Lung (tissue), 12 donors: ENCODE results near the gene ADCY5. TPM values are rescaled to one million over a fixed set of nuclear protein-coding genes. Genes with fewer than 3 reads are reported as not detected.

Experiments used
- ATAC-seq: fragments of 200-7000 bp; cut with Tn5 transposase; one replicate; pipeline ENCODE4 v1.9.1; 2020; ENCODE audit warnings: moderate number of reproducible peaks; ENCODE audit not compliant: insufficient read depth, low FRiP score
- DNase-seq, 3 donors: peaks; one replicate each; pipeline ENCODE4 v3.0.0-alpha.2; 2013 to 2017
- H3K27ac ChIP-seq, 2 donors: one replicate each; pipeline ENCODE4 v1.5.1; 2013; ENCODE audit warnings: mild to moderate bottlenecking in 2 of 2, moderate library complexity in 2 of 2, control low read depth in 1 of 2, inconsistent platforms in 1 of 2, low read depth in 1 of 2, low read length in 1 of 2
- H3K27me3 ChIP-seq, 3 donors: one replicate each; pipeline ENCODE4 v1.5.1; 2013; ENCODE audit warnings: low read length in 2 of 3; ENCODE audit not compliant: control insufficient read depth in 3 of 3, insufficient read depth in 3 of 3
- H3K36me3 ChIP-seq, 4 donors: one replicate each; pipeline ENCODE4 v1.5.1; 2013; ENCODE audit warnings: low read length in 4 of 4, mild to moderate bottlenecking in 1 of 4, moderate library complexity in 1 of 4; ENCODE audit not compliant: control insufficient read depth in 4 of 4, insufficient read depth in 4 of 4
- H3K4me1 ChIP-seq, 5 donors: one replicate each; pipeline ENCODE4 v1.5.1; 2013; ENCODE audit warnings: low read length in 5 of 5, mild to moderate bottlenecking in 2 of 5, moderate library complexity in 1 of 5; ENCODE audit not compliant: control insufficient read depth in 5 of 5, insufficient read depth in 5 of 5
- H3K4me3 ChIP-seq: one replicate; pipeline ENCODE4 v1.5.1; 2013; ENCODE audit warnings: mild to moderate bottlenecking, control low read depth, moderate library complexity
- H3K9ac ChIP-seq, 2 donors: one replicate each; pipeline ENCODE4 v1.5.1; 2013; ENCODE audit warnings: low read length in 2 of 2, control low read depth in 1 of 2; ENCODE audit not compliant: insufficient read depth in 1 of 2
- H3K9me3 ChIP-seq, 4 donors: one replicate each; pipeline ENCODE4 v1.5.1; 2013; ENCODE audit warnings: low read length in 3 of 4, mild to moderate bottlenecking in 1 of 4, moderate library complexity in 1 of 4; ENCODE audit not compliant: control insufficient read depth in 4 of 4, insufficient read depth in 3 of 4
- CTCF ChIP-seq: IDR thresholded peaks from 2 replicates; pipeline ENCODE4 v1.5.1; 2012; ENCODE audit warnings: mild to moderate bottlenecking; ENCODE audit errors: control extremely low read depth, extremely low read depth
- WGBS, 2 donors: extraction: QIAGEN DNeasy Blood & Tissue Kit; methylation state at CpG; one replicate each; pipeline ENCODE4 v1.1.7; 2013; 5-methylcytosine and 5-hydroxymethylcytosine counted together
- polyA plus RNA-seq, 2 donors: library from polyadenylated mRNA; stranded (reverse); fragments of 200-250 nt; gene quantifications; one replicate each; pipeline ENCODE4 v1.2.1, GENCODE V29; 2013
- total RNA-seq, 2 donors: library from RNA; depleted of rRNA in 1 of 2; stranded (reverse); fragments of >200 nt in 1 of 2; gene quantifications; one replicate each; pipeline ENCODE4 v1.2.1, GENCODE V29; 2014 to 2021
- donor health status: control.
- donor health status: control.
- donor health status: Bipolar disorder and iron deficiency.
- donor health status: healthy.
- donor health status: DM: yes; HTN: yes; CAD: no.

The ADCY5 gene
- total and polyA plus RNA-seq, 4 donors = 1.2 to 8.4 (median 2.4) TPM

- WGBS, 2 donors = 71 to 91% methylated on average over 2 of the region's 2 CpGs
- DNase-seq (no peak), ATAC-seq (no peak)
- no peaks in the 10 kb centered on the region for H3K27me3 ChIP-seq
- H3K9ac ChIP-seq = no peak overlapping the region
- H3K36me3 ChIP-seq = peaks cover 4 to 13% (median 8%) of the 10 kb centered on the region in 4 donors
- no peak overlapping the region for H3K4me3 ChIP-seq
- TF ChIP-seq CTCF = no peak
- no peak overlapping the region for H3K27ac ChIP-seq
- H3K9me3 ChIP-seq = no peaks in the 10 kb centered on the region
- H3K4me1 ChIP-seq = peaks cover 0 to 4% (median 0%) of the 10 kb centered on the region in 5 donors
Measured at GRCh38 chr3:123267821-123268220, 181.1 kb downstream of the ADCY5 start.

GRCh38 chr3:123263941-123264340 is 184.9 kb downstream of the ADCY5 start:
- no peak for DNase-seq
- peaks cover 3 to 15% (median 6%) of the 10 kb centered on the region in 4 donors for H3K36me3 ChIP-seq
- no peak for TF ChIP-seq CTCF
- H3K4me1 ChIP-seq = no peaks in the 10 kb centered on the region
- H3K4me3 ChIP-seq = no peak overlapping the region
- ATAC-seq = no peak
- WGBS, 2 donors = 96 to 98% methylated on average over 2 of the region's 2 CpGs
- no peaks in the 10 kb centered on the region for H3K27me3 ChIP-seq
- H3K9ac ChIP-seq = no peak overlapping the region
- H3K27ac ChIP-seq = no peak overlapping the region
- no peaks in the 10 kb centered on the region for H3K9me3 ChIP-seq

GRCh38 chr3:123262868-123263267 is 186.0 kb downstream of the ADCY5 start:
- H3K27me3 ChIP-seq = no peaks in the 10 kb centered on the region
- no peak overlapping the region for H3K9ac ChIP-seq
- H3K27ac ChIP-seq = no peak overlapping the region
- 86 to 96% methylated on average over 5 of the region's 5 CpGs for WGBS, 2 donors
- peaks cover 3 to 10% (median 6%) of the 10 kb centered on the region in 4 donors for H3K36me3 ChIP-seq
- H3K9me3 ChIP-seq = no peaks in the 10 kb centered on the region
- H3K4me3 ChIP-seq = no peak overlapping the region
- H3K4me1 ChIP-seq = no peaks in the 10 kb centered on the region
- DNase-seq (no peak), ATAC-seq (no peak)
- TF ChIP-seq CTCF = no peak

- Histone ChIP-seq H3K4me1 (no peaks in the 10 kb centered on the region), H3K9ac (peak overlapping the region in 1 of 2 donors; percentile 5), H3K27me3 (no peaks in the 10 kb centered on the region), H3K9me3 (no peaks in the 10 kb centered on the region), H3K36me3 (peaks cover 4 to 10% (median 6%) of the 10 kb centered on the region in 4 donors), H3K4me3 (no peak overlapping the region), H3K27ac (no peak overlapping the region)
- 81 to 83% methylated on average over 2 of the region's 2 CpGs for WGBS, 2 donors
- DNase-seq (peak in 1 of 3 donors; percentile 27), ATAC-seq (peak; percentile 41)
- no peak for TF ChIP-seq CTCF
Measured at GRCh38 chr3:123262226-123262625, 186.7 kb downstream of the ADCY5 start.
